Suppressor macrophage (primary cell): ENCODE data around the gene LRIT1.

ENCODE experiments used
- DNase-seq, 4 experiments: peaks; one replicate each; pipeline ENCODE4 v3.0.0-alpha.2; 2020 to 2022

Gene LRIT1

GRCh38 chr10:84191106-84191505 lies 50.2 kb downstream of the LRIT1 start:
- DNase-seq, result no peak

- DNase-seq, result no peak
Observed at GRCh38 chr10:84190621-84191020, 50.7 kb downstream of the LRIT1 start.

- DNase-seq, result no peak
Observed at GRCh38 chr10:84188815-84189214, 52.5 kb downstream of the LRIT1 start.

- DNase-seq, result no peak
Observed at GRCh38 chr10:84185526-84186175, 55.7 kb downstream of the LRIT1 start.

- DNase-seq, result no peak
Observed at GRCh38 chr10:84184517-84184916, 56.8 kb downstream of the LRIT1 start.

- no peak for DNase-seq
Observed at GRCh38 chr10:84181631-84182030, 59.7 kb downstream of the LRIT1 start.
